ENCODE results near the gene DDX60. TPM values are rescaled to one million over a fixed set of nuclear protein-coding genes. Genes with fewer than 3 reads are reported as not detected.
"Not testable (repeated sequence)": the region's sequence is repeated elsewhere in the genome, so short reads cannot be mapped to it uniquely, and the experiment has no call there.

Gene DDX60
- total RNA-seq, 2 donors from 2014 or later: 16.2 to 38.0 TPM

GRCh38 chr4:168334053-168334452, 15.5 kb upstream of the DDX60 start:
- ATAC-seq (ENCODE audit: insufficient number of reproducible peaks, low FRiP score, low read depth) (no peak), DNase-seq (ENCODE audit: low spot score) (no peak)
- TF ChIP-seq CTCF (IDR thresholded peaks at IDR 0.05): no peak
- Histone ChIP-seq H3K27ac (no peak overlapping the region), H3K36me3 (no peaks in the 10 kb centered on the region), H3K4me1 (ENCODE audit: control insufficient read depth in 1 of 2, low read depth in 2 of 2) (no peaks in the 10 kb centered on the region), H3K9me3 (no peaks in the 10 kb centered on the region), H3K27me3 (replicated peaks; ENCODE audit: insufficient read depth) (no peaks in the 10 kb centered on the region), H3K4me3 (no peak overlapping the region)

DNA sequence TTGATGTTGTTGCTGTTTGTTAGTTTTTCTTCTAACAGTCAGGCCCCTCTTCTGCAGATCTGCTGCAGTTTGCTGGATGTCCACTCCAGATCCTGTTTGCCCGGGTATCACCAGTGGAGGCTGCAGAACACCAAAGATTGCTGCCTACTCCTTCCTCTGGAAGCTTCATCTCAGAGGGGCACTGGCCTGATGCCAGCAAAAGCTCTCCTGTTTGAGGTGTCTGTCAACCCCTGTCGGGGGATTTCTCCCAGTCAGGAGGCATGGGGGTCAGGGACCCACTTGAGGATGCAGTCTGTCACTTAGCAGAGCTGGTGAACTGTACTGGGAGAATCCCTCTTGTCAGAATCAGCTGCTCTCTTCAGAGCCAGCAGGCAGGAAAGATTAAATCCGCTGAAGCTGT, 12.0 kb upstream of the DDX60 start:
- DNase-seq (ENCODE audit: low spot score); H3K4me1 ChIP-seq (ENCODE audit: control insufficient read depth in 1 of 2, low read depth in 2 of 2); H3K27me3 ChIP-seq (replicated peaks; ENCODE audit: insufficient read depth); H3K4me3 ChIP-seq; H3K27ac ChIP-seq; H3K9me3 ChIP-seq; ATAC-seq (ENCODE audit: insufficient number of reproducible peaks, low FRiP score, low read depth); H3K36me3 ChIP-seq: not testable (repeated sequence)

GRCh38 chr4:168325591-168325990, 7.0 kb upstream of the DDX60 start:
- Histone ChIP-seq H3K9me3 (no peaks in the 10 kb centered on the region), H3K4me3 (no peak overlapping the region), H3K4me1 (ENCODE audit: control insufficient read depth in 1 of 2, low read depth in 2 of 2) (no peaks in the 10 kb centered on the region), H3K27me3 (replicated peaks; ENCODE audit: insufficient read depth) (no peaks in the 10 kb centered on the region), H3K36me3 (no peaks in the 10 kb centered on the region), H3K27ac (no peak overlapping the region)
- TF ChIP-seq CTCF (IDR thresholded peaks at IDR 0.05): no peak
- ATAC-seq (ENCODE audit: insufficient number of reproducible peaks, low FRiP score, low read depth): no peak
- no peak for DNase-seq (ENCODE audit: low spot score)

- ATAC-seq (ENCODE audit: insufficient number of reproducible peaks, low FRiP score, low read depth) (no peak), DNase-seq (ENCODE audit: low spot score) (no peak)
- Histone ChIP-seq H3K27ac (no peak overlapping the region), H3K4me3 (no peak overlapping the region), H3K9me3 (no peaks in the 10 kb centered on the region), H3K27me3 (replicated peaks; ENCODE audit: insufficient read depth) (no peaks in the 10 kb centered on the region), H3K36me3 (no peaks in the 10 kb centered on the region), H3K4me1 (ENCODE audit: control insufficient read depth in 1 of 2, low read depth in 2 of 2) (peaks cover 6 to 21% of the 10 kb centered on the region in 2 donors)
- TF ChIP-seq CTCF (IDR thresholded peaks at IDR 0.05): no peak
Observed at GRCh38 chr4:168321006-168321405, 2.5 kb upstream of the DDX60 start.

- no peak for TF ChIP-seq CTCF (IDR thresholded peaks at IDR 0.05)
- Histone ChIP-seq H3K27me3 (replicated peaks; ENCODE audit: insufficient read depth) (no peaks in the 10 kb centered on the region), H3K36me3 (no peaks in the 10 kb centered on the region), H3K27ac (peak overlapping the region in 1 of 2 donors; percentile 26), H3K4me1 (ENCODE audit: control insufficient read depth in 1 of 2, low read depth in 2 of 2) (peaks cover 6 to 21% of the 10 kb centered on the region in 2 donors), H3K4me3 (peak overlapping the region; percentile 80), H3K9me3 (no peaks in the 10 kb centered on the region)
- ATAC-seq (ENCODE audit: insufficient number of reproducible peaks, low FRiP score, low read depth): no peak
- DNase-seq (ENCODE audit: low spot score): no peak
Observed at GRCh38 chr4:168319486-168320019, 1.0 kb upstream of the DDX60 start.

DNA sequence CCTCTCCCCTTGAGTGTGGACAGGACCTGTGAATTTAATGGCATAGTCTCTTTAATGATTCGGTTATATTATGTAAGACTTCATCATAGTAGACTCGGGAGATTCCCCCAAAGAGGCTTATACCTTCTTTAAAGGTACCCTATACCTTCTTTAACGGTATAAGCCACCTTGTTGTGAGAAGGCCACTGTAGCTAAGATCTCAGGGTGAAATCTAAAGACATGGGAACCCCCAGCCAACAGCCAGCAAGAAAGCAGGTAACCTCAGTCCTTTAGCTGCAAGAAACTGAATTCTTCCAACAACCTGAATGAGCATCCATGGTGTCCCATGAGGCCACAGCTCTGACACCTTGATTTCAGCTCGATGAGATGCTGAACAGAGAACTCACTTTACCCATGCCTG, 931 bp downstream of the DDX60 start:
- DNase-seq (ENCODE audit: low spot score) (no peak), ATAC-seq (ENCODE audit: insufficient number of reproducible peaks, low FRiP score, low read depth) (no peak)
- Histone ChIP-seq H3K4me1 (ENCODE audit: control insufficient read depth in 1 of 2, low read depth in 2 of 2) (peaks cover 6 to 21% of the 10 kb centered on the region in 2 donors), H3K36me3 (no peaks in the 10 kb centered on the region), H3K9me3 (no peaks in the 10 kb centered on the region), H3K27me3 (replicated peaks; ENCODE audit: insufficient read depth) (no peaks in the 10 kb centered on the region), H3K27ac (peak overlapping the region in 1 of 2 donors; percentile 80), H3K4me3 (peak overlapping the region; percentile 80)
- no peak for TF ChIP-seq CTCF (IDR thresholded peaks at IDR 0.05)

All from thoracic aorta (tissue), 2 donors.